Myocyte (in vitro differentiated cells): Measurements from ENCODE around the gene CDSN. TPM values are rescaled to one million over a fixed set of nuclear protein-coding genes. Genes with fewer than 3 reads are reported as not detected.
A peak's percentile ranks its signal among the peaks of the same experiment; 100 is the strongest.

Experiments used
- DNase-seq: peaks from one replicate; pipeline ENCODE4 v3.0.0-alpha.2; 2012; ENCODE audit warnings: low read depth
- total RNA-seq: library from RNA; depleted of rRNA; stranded (reverse); fragments of >200 nt; gene quantifications from 2 replicates; pipeline ENCODE4 v1.2.3, GENCODE V29; 2014

The CDSN gene
- total RNA-seq, 1 donor from 2014 or later: not detected

- no peak for DNase-seq
These were observed 29.7 kb upstream of the CDSN start for GRCh38 chr6:31149827-31150447.

- no peak for DNase-seq
These were observed 25.1 kb upstream of the CDSN start for GRCh38 chr6:31145386-31145785.

- no peak for DNase-seq
These were observed 24.7 kb upstream of the CDSN start for GRCh38 chr6:31144970-31145340.

GRCh38 chr6:31144296-31144969 lies 24.2 kb upstream of the CDSN start:
- DNase-seq: no peak

GRCh38 chr6:31143148-31143547 lies 22.9 kb upstream of the CDSN start:
- DNase-seq: peak; percentile 32

- DNase-seq: no peak
These were observed 22.1 kb upstream of the CDSN start for GRCh38 chr6:31142361-31142761.

GRCh38 chr6:31140643-31141042 lies 20.4 kb upstream of the CDSN start:
- no peak for DNase-seq

- DNase-seq: no peak
These were observed 19.4 kb upstream of the CDSN start for GRCh38 chr6:31139599-31139998.

GRCh38 chr6:31138982-31139381 lies 18.7 kb upstream of the CDSN start, which contains the start of gene PSORS1C2:
PSORS1C2 (minus strand) TSS chr6:31139066; CDS start chr6:31139026, 40 bp downstream.
- DNase-seq: no peak

- no peak for DNase-seq
These were observed 15.5 kb upstream of the CDSN start for GRCh38 chr6:31135710-31136109.

- DNase-seq: no peak
These were observed 12.6 kb upstream of the CDSN start for GRCh38 chr6:31132806-31133205.

GRCh38 chr6:31131595-31131994 lies 11.3 kb upstream of the CDSN start:
- DNase-seq: no peak

GRCh38 chr6:31130751-31131150 lies 10.5 kb upstream of the CDSN start:
- DNase-seq: no peak

- DNase-seq: no peak
These were observed 8.9 kb upstream of the CDSN start for GRCh38 chr6:31129130-31129529.

- DNase-seq: peak; percentile 56
These were observed 7.9 kb upstream of the CDSN start for GRCh38 chr6:31128093-31128676.

- peak; percentile 77 for DNase-seq
These were observed 6.3 kb upstream of the CDSN start for GRCh38 chr6:31126396-31127175.

- peak; percentile 73 for DNase-seq
These were observed 5.5 kb upstream of the CDSN start for GRCh38 chr6:31125586-31126363.

- no peak for DNase-seq
These were observed 4.9 kb upstream of the CDSN start for GRCh38 chr6:31125162-31125561.

GRCh38 chr6:31122791-31123706 lies 2.8 kb upstream of the CDSN start:
- DNase-seq: peak; percentile 88
